Esophagus squamous epithelium (tissue), 4 donors: ENCODE measurements around the gene DNER.

ENCODE experiments used
- POLR2A ChIP-seq, 4 donors: fragments of 450-650 bp; IDR thresholded peaks; one replicate each; pipeline ENCODE4 v1.6.1; 2017; ENCODE audit warnings: antibody characterized with exemption in 4 of 4, mild to moderate bottlenecking in 4 of 4, moderate library complexity in 3 of 4
- TF ChIP-seq, protein P1 (sequence below), 6 experiments: fragments of 450-650 bp in 4 of 6; fragments of 200-600 bp in 2 of 6; sonication (generic) in 2 of 6; IDR thresholded peaks; one replicate each; pipeline ENCODE4 v1.5.1; 2016 to 2019; ENCODE audit warnings: antibody characterized with exemption in 6 of 6, mild to moderate bottlenecking in 4 of 6, moderate library complexity in 4 of 6

DNA sequence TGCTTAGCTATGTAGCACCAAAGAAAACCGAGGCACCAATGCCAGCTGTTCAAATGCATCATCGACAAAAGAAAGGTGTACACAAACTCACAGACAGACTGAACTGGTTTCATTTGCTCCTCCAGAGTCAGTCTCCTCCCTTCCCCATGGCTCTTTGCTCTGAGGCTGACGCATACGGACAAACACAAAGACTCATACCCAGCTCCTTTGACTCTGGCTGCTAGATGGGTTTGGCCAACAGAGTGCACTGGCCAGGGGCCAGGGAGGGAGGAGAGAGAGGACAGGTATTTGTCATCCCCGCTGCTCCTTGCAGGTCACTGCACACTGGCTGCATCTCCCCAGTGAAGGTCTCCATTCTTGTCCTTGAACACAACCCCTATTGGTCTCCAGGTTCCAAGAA, 40.7 kb downstream of the DNER start:
- TF ChIP-seq, protein P1, sequence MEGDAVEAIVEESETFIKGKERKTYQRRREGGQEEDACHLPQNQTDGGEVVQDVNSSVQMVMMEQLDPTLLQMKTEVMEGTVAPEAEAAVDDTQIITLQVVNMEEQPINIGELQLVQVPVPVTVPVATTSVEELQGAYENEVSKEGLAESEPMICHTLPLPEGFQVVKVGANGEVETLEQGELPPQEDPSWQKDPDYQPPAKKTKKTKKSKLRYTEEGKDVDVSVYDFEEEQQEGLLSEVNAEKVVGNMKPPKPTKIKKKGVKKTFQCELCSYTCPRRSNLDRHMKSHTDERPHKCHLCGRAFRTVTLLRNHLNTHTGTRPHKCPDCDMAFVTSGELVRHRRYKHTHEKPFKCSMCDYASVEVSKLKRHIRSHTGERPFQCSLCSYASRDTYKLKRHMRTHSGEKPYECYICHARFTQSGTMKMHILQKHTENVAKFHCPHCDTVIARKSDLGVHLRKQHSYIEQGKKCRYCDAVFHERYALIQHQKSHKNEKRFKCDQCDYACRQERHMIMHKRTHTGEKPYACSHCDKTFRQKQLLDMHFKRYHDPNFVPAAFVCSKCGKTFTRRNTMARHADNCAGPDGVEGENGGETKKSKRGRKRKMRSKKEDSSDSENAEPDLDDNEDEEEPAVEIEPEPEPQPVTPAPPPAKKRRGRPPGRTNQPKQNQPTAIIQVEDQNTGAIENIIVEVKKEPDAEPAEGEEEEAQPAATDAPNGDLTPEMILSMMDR (IDR thresholded peaks at IDR 0.05): no peak
- TF ChIP-seq POLR2A (IDR thresholded peaks at IDR 0.05): no peak
